Heart right ventricle (tissue), 16 donors: ENCODE data around the gene RBM24. TPM values are rescaled to one million over a fixed set of nuclear protein-coding genes. Genes with fewer than 3 reads are reported as not detected.
A peak's percentile ranks its signal among the peaks of the same experiment; 100 is the strongest.

Experiments
- ATAC-seq, 8 donors: fragments of 200-7000 bp; cut with Tn5 transposase; one replicate each; pipeline ENCODE4 v1.9.1; 2020; ENCODE audit warnings: mild to moderate bottlenecking in 8 of 8, moderate library complexity in 8 of 8, moderate number of reproducible peaks in 1 of 8
- DNase-seq, 2 donors: peaks; one replicate each; pipeline ENCODE4 v3.0.0-alpha.2; 2020
- H3K27ac ChIP-seq, 10 donors: fragments of 200-600 bp; sonication (generic) in 2 of 10; one replicate each; pipeline versions ENCODE4 v1.5.0 to v1.8.0; 2020 to 2022; ENCODE audit warnings: mild to moderate bottlenecking in 3 of 10
- H3K27me3 ChIP-seq, 7 donors: fragments of 200-600 bp; one replicate each; pipeline ENCODE4 v1.8.0; 2021 to 2022; ENCODE audit warnings: mild to moderate bottlenecking in 2 of 7
- H3K36me3 ChIP-seq, 9 donors: fragments of 200-600 bp; sonication (generic) in 1 of 9; one replicate each; pipeline versions ENCODE4 v1.5.0 to v1.8.0; 2020 to 2022; ENCODE audit warnings: mild to moderate bottlenecking in 2 of 9
- H3K4me1 ChIP-seq, 9 donors: fragments of 200-600 bp; sonication (generic) in 1 of 9; one replicate each; pipeline versions ENCODE4 v1.5.0 to v1.8.0; 2020 to 2022; ENCODE audit warnings: mild to moderate bottlenecking in 4 of 9
- H3K4me3 ChIP-seq, 10 donors: fragments of 200-600 bp; sonication (generic) in 2 of 10; one replicate each; pipeline versions ENCODE4 v1.5.0 to v1.8.0; 2020 to 2022; ENCODE audit warnings: mild to moderate bottlenecking in 7 of 10, moderate library complexity in 2 of 10
- H3K9me3 ChIP-seq, 11 donors: fragments of 200-600 bp in 10 of 11; sonication (generic) in 2 of 11; one replicate each; pipeline versions ENCODE4 v1.5.0 to v1.8.0; 2013 to 2022; ENCODE audit warnings: mild to moderate bottlenecking in 2 of 11, control low read depth in 1 of 11, moderate library complexity in 1 of 11
- WGBS, 2 donors: extraction: QIAGEN DNeasy Blood & Tissue Kit; methylation state at CpG; one replicate each; pipeline ENCODE4 v1.1.7; 2013; ENCODE audit warnings: inconsistent platforms in 1 of 2; 5-methylcytosine and 5-hydroxymethylcytosine counted together
- intact Hi-C, 10 donors: fragments of 100-400 bp; cut with DNase I; formaldehyde crosslinking; loops; one replicate each; pipeline versions ENCODE4 v1.11.1 to v1.14.2; 2022
- polyA plus RNA-seq, 2 donors: library from polyadenylated mRNA; stranded (reverse); fragments of 200-250 nt; gene quantifications; one replicate each; pipeline ENCODE4 v1.2.3, GENCODE V29; 2013
- total RNA-seq, 10 donors: library from RNA; stranded (reverse); fragmentation: NEBNext Ultra II Directional in 3 of 10; extraction: Animal tissue kit (Norgen Biotek cat#: 25700) in 3 of 10; gene quantifications; one replicate each; pipeline versions ENCODE4 v1.2.1 to v1.2.4, GENCODE V29; 2021 to 2023
- TF ChIP-seq, protein P1 (sequence below), 9 donors: fragments of 200-600 bp; sonication (generic) in 2 of 9; IDR thresholded peaks; one replicate each; pipeline versions ENCODE4 v1.5.0 to v1.8.0; 2021 to 2022; ENCODE audit warnings: antibody characterized with exemption in 9 of 9, mild to moderate bottlenecking in 5 of 9, moderate library complexity in 1 of 9
- donor health status: Arrhythmogenic right ventricular cardiomyopathy.
- donor health status: ischemic (EF 13 %, LVEDD 7.1; RV severe dilation, severe dysfunction).
- donor health status: healthy with polysubstance abuse.
- donor health status: DM: no; HTN: yes; CAD: no.
- donor health status: DM: no; HTN: no; CAD: no.
- donor health status: ischemic (EF 25% LVEDD 6.9; RV normal size, moderate dysfunction).
- donor health status: ischemic (EF 25% LVEDD 5.7; RV mildly dilated, moderate dysfunction).
- donor health status: healthy.
- donor health status: DM: yes; HTN: yes; CAD: no.
- donor health status: Ischemic cardiomyopathy.
- donor health status: ischemic (EF 35%, LVEDD 5.7; RV mildly dilated, moderate dysfunction).
- donor health status: nonischemic (EF 11% LVEDD 7.7; RV severe dilation, severe dysfunction).
- donor health status: DM: yes; HTN: yes; CAD: no.
- donor health status: PGD.
- donor health status: ischemic (EF 29% LVEDD 5.4; RV normal size, mild dysfunction).
- donor health status: nonischemic (EF 23%, LVEDD 6.1; RV moderate dilation, normal function).

The RBM24 gene
- total and polyA plus RNA-seq, 12 donors = 62.4 to 317 (median 194) TPM

DNA sequence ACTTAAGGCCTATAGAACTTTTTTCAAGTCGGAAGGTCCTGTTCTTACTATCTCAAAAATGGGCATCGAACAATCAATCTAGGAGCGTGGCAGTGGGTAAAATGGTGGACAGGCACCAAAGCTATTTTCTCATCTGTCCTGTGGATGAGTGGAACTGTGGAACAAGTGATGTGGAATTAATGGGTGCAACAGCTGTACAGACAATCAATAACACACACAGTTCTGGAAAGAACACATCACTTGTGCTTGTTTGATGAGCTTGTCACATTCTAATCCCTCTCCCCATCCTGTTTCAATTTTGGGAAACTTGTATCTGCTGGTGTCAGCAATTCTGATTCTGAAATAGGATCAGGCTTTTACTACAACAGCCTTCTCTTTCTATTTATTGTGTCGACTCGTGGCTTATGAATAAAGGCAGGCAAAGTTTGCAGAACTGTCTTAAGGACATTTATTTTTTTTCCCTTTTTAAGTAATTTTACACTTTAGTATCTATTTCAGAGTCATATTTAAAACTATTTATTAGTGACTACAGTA, 11.5 kb downstream of the RBM24 start:
- Histone ChIP-seq H3K27me3 (peaks cover 0 to 11% (median 0%) of the 10 kb centered on the region in 7 donors), H3K4me1 (peaks cover 0 to 61% (median 3%) of the 10 kb centered on the region in 9 donors), H3K27ac (peak overlapping the region in 6 of 10 donors; percentile 15 to 94 (median 84)), H3K36me3 (peaks cover 0 to 30% (median 0%) of the 10 kb centered on the region in 9 donors), H3K9me3 (no peaks in the 10 kb centered on the region), H3K4me3 (peak overlapping the region in 2 of 10 donors; percentile 12 to 44)
- DNase-seq (no peak), ATAC-seq (no peak)
- intact Hi-C loops = loop anchor here in 3 of 10 donors (5.0 to 10.0 kb wide), 2 partner anchors 100 to 102 kb away; partner anchors contain the start of gene CAP2 (in 3 of the 3)
- 43 to 67% methylated on average over 5 of the region's 5 CpGs for WGBS, 2 donors
- TF ChIP-seq, protein P1, sequence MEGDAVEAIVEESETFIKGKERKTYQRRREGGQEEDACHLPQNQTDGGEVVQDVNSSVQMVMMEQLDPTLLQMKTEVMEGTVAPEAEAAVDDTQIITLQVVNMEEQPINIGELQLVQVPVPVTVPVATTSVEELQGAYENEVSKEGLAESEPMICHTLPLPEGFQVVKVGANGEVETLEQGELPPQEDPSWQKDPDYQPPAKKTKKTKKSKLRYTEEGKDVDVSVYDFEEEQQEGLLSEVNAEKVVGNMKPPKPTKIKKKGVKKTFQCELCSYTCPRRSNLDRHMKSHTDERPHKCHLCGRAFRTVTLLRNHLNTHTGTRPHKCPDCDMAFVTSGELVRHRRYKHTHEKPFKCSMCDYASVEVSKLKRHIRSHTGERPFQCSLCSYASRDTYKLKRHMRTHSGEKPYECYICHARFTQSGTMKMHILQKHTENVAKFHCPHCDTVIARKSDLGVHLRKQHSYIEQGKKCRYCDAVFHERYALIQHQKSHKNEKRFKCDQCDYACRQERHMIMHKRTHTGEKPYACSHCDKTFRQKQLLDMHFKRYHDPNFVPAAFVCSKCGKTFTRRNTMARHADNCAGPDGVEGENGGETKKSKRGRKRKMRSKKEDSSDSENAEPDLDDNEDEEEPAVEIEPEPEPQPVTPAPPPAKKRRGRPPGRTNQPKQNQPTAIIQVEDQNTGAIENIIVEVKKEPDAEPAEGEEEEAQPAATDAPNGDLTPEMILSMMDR (IDR thresholded peaks at IDR 0.05) = no peak

DNA sequence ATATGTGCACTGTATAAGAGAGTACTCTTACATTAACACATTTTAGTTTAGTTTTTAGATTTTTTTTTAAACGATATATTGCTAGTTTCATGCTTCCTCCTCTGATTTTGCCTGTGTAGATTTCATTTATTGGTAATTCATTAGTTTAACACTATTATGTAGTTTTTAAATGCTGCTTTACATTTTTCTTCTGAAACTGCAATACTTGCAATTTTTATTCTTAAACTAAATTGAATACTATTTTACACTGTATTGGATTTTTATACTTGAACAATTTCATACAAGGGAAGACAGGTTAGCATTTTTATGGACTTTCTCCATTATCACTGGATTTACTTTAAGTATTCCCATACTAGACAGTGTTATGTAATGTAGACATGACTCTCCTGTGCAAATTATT, 12.2 kb downstream of the RBM24 start:
- H3K4me3 ChIP-seq = no peak overlapping the region
- ATAC-seq = no peak
- H3K9me3 ChIP-seq = no peaks in the 10 kb centered on the region
- WGBS, 2 donors = 75 to 82% methylated on average over 1 of the region's 1 CpG
- peaks cover 0 to 11% (median 0%) of the 10 kb centered on the region in 7 donors for H3K27me3 ChIP-seq
- intact Hi-C loops = loop anchor here in 3 of 10 donors (5.0 to 10.0 kb wide), 2 partner anchors 99 to 101 kb away; partner anchors contain the start of gene CAP2 (in 3 of the 3)
- H3K4me1 ChIP-seq = peaks cover 0 to 62% (median 7%) of the 10 kb centered on the region in 9 donors
- TF ChIP-seq, protein P1 (IDR thresholded peaks at IDR 0.05) = no peak
- DNase-seq = no peak
- H3K27ac ChIP-seq = no peak overlapping the region
- peaks cover 0 to 30% (median 0%) of the 10 kb centered on the region in 9 donors for H3K36me3 ChIP-seq

DNA sequence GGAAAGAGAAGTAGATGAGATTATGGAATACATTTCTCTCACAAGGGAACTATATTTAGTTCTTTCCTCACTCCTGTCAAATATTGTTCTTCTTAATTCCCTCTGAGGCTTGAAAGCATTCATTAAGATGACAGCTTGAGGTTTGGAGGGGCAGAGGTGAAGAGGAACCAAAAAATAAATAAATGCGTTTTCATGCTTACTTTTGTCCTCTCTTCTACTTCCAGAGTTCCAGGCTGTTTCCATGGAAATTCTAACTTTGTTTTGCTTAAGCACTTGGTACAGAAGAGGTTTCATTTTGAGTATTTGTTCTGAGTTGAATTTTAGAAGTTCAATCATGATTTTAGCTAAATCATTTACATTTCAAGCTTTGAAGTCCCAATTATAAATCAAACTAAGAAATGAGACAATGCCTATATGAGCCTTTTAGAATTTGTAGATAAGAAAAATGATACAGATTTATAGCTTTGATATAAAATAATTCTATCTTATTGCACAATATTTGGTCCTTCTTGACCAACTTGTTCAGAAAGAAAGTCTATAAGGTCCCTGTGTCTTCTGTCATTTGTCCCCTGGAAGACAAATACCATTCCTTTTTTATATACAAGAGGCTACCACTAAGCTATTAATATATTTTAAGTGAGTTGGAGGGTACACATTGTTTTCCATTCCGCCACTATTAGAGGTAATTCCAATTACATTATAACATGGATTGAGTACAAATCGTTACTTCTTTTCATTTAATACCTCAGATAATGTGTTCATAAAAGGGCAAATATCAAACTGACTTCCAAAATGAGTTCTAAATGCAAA, 16.3 kb downstream of the RBM24 start:
- peak in 3 of 8 donors; percentile 28 to 72 (median 47) for ATAC-seq

DNA sequence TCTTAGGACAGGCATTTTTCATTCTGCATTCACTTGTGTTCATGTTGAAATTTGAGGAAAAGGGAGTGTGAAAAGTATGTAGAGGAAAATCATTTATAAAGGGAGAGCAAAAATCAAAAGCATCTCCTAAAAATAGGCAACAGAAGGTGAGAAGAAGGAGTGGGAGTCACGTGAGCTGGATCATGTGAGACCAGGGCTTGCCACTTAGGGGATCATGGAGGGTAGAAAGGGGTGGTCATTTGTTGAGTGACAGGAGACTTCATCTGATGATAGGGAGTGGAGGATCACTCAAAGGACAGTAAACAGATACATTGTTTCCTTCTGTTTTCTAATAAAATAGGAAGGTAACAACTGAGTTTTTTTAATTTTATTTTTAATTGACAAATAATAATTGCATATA, 17.1 kb downstream of the RBM24 start:
- no peaks in the 10 kb centered on the region for H3K9me3 ChIP-seq
- 34 to 36% methylated on average over 1 of the region's 1 CpG for WGBS, 2 donors
- H3K27ac ChIP-seq = peak overlapping the region in 6 of 10 donors; percentile 4 to 55 (median 34)
- TF ChIP-seq, protein P1 (IDR thresholded peaks at IDR 0.05) = no peak
- DNase-seq (no peak), ATAC-seq (no peak)
- H3K27me3 ChIP-seq = no peaks in the 10 kb centered on the region
- H3K36me3 ChIP-seq = peaks cover 0 to 12% (median 0%) of the 10 kb centered on the region in 9 donors
- H3K4me3 ChIP-seq = no peak overlapping the region
- peaks cover 0 to 28% (median 8%) of the 10 kb centered on the region in 9 donors for H3K4me1 ChIP-seq
- intact Hi-C loops = loop anchor here in 3 of 10 donors (5.0 to 10.0 kb wide), 2 partner anchors 97 to 174 kb away; partner anchors contain the start of gene CAP2 (in 2 of the 3)

More for the DNA sequence above, 16.3 kb downstream of the RBM24 start:
- no peak for DNase-seq
- Histone ChIP-seq H3K9me3 (no peaks in the 10 kb centered on the region), H3K27me3 (no peaks in the 10 kb centered on the region), H3K27ac (peak overlapping the region in 8 of 10 donors; percentile 4 to 55 (median 28)), H3K4me3 (no peak overlapping the region), H3K4me1 (peaks cover 0 to 34% (median 8%) of the 10 kb centered on the region in 9 donors), H3K36me3 (peaks cover 0 to 20% (median 0%) of the 10 kb centered on the region in 9 donors)
- intact Hi-C loops = loop anchor here in 3 of 10 donors (5.0 to 10.0 kb wide), 2 partner anchors 97 to 175 kb away; partner anchors contain the start of gene CAP2 (in 2 of the 3)
- TF ChIP-seq, protein P1 (IDR thresholded peaks at IDR 0.05) = no peak
- 47% methylated on average over 3 of the region's 3 CpGs for WGBS, 2 donors
